HepG2 (cell line): ENCODE measurements around the gene PIP4K2B. TPM values are rescaled to one million over a fixed set of nuclear protein-coding genes. Genes with fewer than 3 reads are reported as not detected.

ENCODE experiments used
- ARNT ChIP-seq: fragments of 450-650 bp; IDR thresholded peaks from 2 replicates; pipeline ENCODE4 v1.6.1; 2017
- EHMT2 ChIP-seq: fragments of 200-600 bp; sonication (generic); IDR thresholded peaks from 2 replicates; pipeline ENCODE4 v1.7.0; 2017; ENCODE audit warnings: antibody characterized with exemption, low read depth, low read length, borderline replicate concordance
- LRRFIP1 ChIP-seq: sonication (generic); formaldehyde crosslinking; conservative IDR thresholded peaks from 2 replicates; pipeline ENCODE4 v1.4.0; 2020; ENCODE audit warnings: missing genetic modification reagents
- PRDM4 ChIP-seq: sonication (generic); formaldehyde crosslinking; IDR thresholded peaks from 2 replicates; pipeline ENCODE4 v1.9.0; 2021; ENCODE audit warnings: missing genetic modification reagents, borderline replicate concordance
- SNRNP70 ChIP-seq: fragments of 200-400 bp; formaldehyde crosslinking; IDR thresholded peaks from 2 replicates; pipeline ENCODE4 v1.6.1; 2017; ENCODE audit warnings: mild to moderate bottlenecking, low read depth, low read length, moderate library complexity
- TBL1XR1 ChIP-seq: fragments of 150-350 bp; IDR thresholded peaks from 2 replicates; pipeline ENCODE4 v1.6.1; 2014; ENCODE audit warnings: borderline replicate concordance, low read length; ENCODE audit not compliant: partially characterized antibody
- TEAD3 ChIP-seq: optimal IDR thresholded peaks from 2 replicates; pipeline ENCODE3; 2016; ENCODE audit warnings: borderline replicate concordance
- TFE3 ChIP-seq: IDR thresholded peaks from 2 replicates; pipeline ENCODE4 v1.6.1; 2016
- ZBTB21 ChIP-seq: sonication (generic); formaldehyde crosslinking; IDR thresholded peaks from 2 replicates; pipeline ENCODE4 v1.4.0; 2020; ENCODE audit warnings: missing genetic modification reagents
- ZFP41 ChIP-seq: sonication (generic); formaldehyde crosslinking; IDR thresholded peaks from 2 replicates; pipeline ENCODE4 v1.4.0; 2020; ENCODE audit warnings: mild to moderate bottlenecking, missing genetic modification reagents, borderline replicate concordance
- ZNF335 ChIP-seq: sonication (generic); formaldehyde crosslinking; IDR thresholded peaks from 2 replicates; pipeline ENCODE4 v1.4.0; 2020; ENCODE audit warnings: missing genetic modification reagents
- ZNF7 ChIP-seq: IDR thresholded peaks from 2 replicates; pipeline ENCODE4 v1.6.1; 2016; ENCODE audit warnings: missing biosample characterization, missing genetic modification reagents
- ZNF788 ChIP-seq: sonication (generic); formaldehyde crosslinking; IDR thresholded peaks from 2 replicates; pipeline ENCODE4 v1.5.0; 2020; ENCODE audit warnings: mild to moderate bottlenecking, missing genetic modification reagents, borderline replicate concordance
- ZNF792 ChIP-seq: IDR thresholded peaks from 2 replicates; pipeline ENCODE4 v1.6.1; 2016
- polyA plus RNA-seq, 8 experiments: library from polyadenylated mRNA; depleted of rRNA in 3 of 8; stranded (reverse) in 7 of 8; unstranded in 1 of 8; fragments of >200 nt; fragmentation: Illumina TruSeq in 4 of 8; extraction: Trizol in 4 of 8; gene quantifications; 2 replicates each; pipeline versions ENCODE4 v1.2.1 to v1.2.3, GENCODE V29; 2011 to 2016; ENCODE audit warnings: low read depth in 4 of 8, missing spikeins in 1 of 8, mixed read lengths in 1 of 8; ENCODE audit not compliant: insufficient read depth in 1 of 8
- total RNA-seq, 5 experiments: library from RNA; depleted of rRNA; stranded (reverse); fragments of >200 nt; fragmentation: Illumina TruSeq; extraction: Trizol; gene quantifications; 2 replicates each; pipeline ENCODE4 v1.2.3, GENCODE V29; 2016; ENCODE audit warnings: low read depth in 1 of 5
- TF ChIP-seq, protein P1 (sequence below): sonication (generic); formaldehyde crosslinking; IDR thresholded peaks from 2 replicates; pipeline ENCODE4 v1.4.0; 2020; ENCODE audit warnings: mild to moderate bottlenecking, missing genetic modification reagents
- TF ChIP-seq, protein P2 (sequence below): sonication (generic); formaldehyde crosslinking; conservative IDR thresholded peaks from 2 replicates; pipeline ENCODE4 v1.4.0; 2020; ENCODE audit warnings: mild to moderate bottlenecking, missing genetic modification reagents, moderate library complexity
- TF ChIP-seq, protein P3 (sequence below): sonication (generic); formaldehyde crosslinking; IDR thresholded peaks from 2 replicates; pipeline ENCODE4 v1.4.0; 2020; ENCODE audit warnings: missing genetic modification reagents, mild to moderate bottlenecking, borderline replicate concordance

PIP4K2B gene
- total and polyA plus RNA-seq, 2 of the 13 experiments (the other 11 are each of a cell fraction or from before 2014, with no cell fraction given) = 20.4 to 54.0 TPM

DNA sequence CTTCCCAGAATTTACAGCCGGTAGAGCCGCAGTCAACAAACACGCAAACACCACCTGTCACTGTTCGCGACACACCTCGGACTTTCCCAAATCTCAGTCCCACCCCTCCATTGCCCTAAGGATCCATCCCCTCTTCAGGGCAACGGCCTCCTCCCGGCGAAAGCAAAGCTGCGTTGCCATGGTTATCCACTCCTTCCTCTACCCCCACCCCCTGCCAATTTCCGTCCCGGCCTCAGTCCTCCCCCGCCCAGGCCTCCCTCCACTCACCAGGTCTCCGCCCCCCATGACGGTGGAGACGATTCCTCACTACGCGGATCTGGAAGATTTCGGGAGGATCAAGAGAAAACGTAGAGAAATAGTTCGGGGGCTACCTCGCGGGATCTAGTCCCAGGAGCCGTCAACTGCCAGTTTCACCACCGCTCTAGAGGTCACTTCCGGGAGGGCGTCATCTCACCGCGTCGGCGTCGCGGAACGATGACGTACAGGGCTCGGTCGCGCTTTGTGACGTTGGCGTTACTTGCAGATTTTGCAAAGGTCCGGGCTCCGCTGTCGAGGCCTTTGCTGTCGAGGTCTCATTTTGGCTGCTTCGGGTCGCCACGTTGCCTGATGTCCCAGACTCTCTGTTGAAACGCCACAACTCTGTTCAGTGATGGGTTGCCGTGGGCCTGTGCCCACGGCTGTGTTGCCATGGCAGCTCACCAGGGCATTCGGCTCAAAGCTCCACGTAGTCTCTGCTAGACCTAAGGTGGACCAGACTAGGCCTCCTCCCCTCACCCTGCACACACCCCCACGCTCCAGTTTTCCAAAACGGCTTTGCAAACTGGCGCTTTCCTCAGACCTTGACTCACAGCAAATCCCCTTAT lies 25.8 kb upstream of the PIP4K2B start, which contains the start of gene CWC25 (continued):
- TF ChIP-seq ZNF788 (CRISPR knock-in tag) = peak; percentile 94; the same call in 1 of the 2 replicates
- TF ChIP-seq ARNT = no peak
- TF ChIP-seq ZFP41 (CRISPR knock-in tag) = peak; percentile 50; the same call in 1 of the 2 replicates
- TF ChIP-seq, protein P1, sequence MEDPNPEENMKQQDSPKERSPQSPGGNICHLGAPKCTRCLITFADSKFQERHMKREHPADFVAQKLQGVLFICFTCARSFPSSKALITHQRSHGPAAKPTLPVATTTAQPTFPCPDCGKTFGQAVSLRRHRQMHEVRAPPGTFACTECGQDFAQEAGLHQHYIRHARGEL (CRISPR knock-in tag) = peak; percentile 89
- peak; percentile 68 for TF ChIP-seq TFE3 (CRISPR knock-in tag)
- TF ChIP-seq LRRFIP1 (CRISPR knock-in tag) = no peak; the same call in 1 of the 2 replicates
- peak; percentile 92 for TF ChIP-seq ZNF792
- peak; percentile 61; the same call in 1 of the 2 replicates for TF ChIP-seq ZNF335
- TF ChIP-seq, protein P2, sequence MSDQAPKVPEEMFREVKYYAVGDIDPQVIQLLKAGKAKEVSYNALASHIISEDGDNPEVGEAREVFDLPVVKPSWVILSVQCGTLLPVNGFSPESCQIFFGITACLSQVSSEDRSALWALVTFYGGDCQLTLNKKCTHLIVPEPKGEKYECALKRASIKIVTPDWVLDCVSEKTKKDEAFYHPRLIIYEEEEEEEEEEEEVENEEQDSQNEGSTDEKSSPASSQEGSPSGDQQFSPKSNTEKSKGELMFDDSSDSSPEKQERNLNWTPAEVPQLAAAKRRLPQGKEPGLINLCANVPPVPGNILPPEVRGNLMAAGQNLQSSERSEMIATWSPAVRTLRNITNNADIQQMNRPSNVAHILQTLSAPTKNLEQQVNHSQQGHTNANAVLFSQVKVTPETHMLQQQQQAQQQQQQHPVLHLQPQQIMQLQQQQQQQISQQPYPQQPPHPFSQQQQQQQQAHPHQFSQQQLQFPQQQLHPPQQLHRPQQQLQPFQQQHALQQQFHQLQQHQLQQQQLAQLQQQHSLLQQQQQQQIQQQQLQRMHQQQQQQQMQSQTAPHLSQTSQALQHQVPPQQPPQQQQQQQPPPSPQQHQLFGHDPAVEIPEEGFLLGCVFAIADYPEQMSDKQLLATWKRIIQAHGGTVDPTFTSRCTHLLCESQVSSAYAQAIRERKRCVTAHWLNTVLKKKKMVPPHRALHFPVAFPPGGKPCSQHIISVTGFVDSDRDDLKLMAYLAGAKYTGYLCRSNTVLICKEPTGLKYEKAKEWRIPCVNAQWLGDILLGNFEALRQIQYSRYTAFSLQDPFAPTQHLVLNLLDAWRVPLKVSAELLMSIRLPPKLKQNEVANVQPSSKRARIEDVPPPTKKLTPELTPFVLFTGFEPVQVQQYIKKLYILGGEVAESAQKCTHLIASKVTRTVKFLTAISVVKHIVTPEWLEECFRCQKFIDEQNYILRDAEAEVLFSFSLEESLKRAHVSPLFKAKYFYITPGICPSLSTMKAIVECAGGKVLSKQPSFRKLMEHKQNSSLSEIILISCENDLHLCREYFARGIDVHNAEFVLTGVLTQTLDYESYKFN (CRISPR knock-in tag) = peak; percentile 69; the same call in 1 of the 2 replicates
- TF ChIP-seq PRDM4 (CRISPR knock-in tag) = no peak
- TF ChIP-seq ZBTB21 (CRISPR knock-in tag) = peak; percentile 99
- TF ChIP-seq EHMT2 = no peak
- peak; percentile 69 for TF ChIP-seq TBL1XR1
- no peak for TF ChIP-seq SNRNP70
- TF ChIP-seq ZNF7 (CRISPR knock-in tag) = no peak
- TF ChIP-seq, protein P3, sequence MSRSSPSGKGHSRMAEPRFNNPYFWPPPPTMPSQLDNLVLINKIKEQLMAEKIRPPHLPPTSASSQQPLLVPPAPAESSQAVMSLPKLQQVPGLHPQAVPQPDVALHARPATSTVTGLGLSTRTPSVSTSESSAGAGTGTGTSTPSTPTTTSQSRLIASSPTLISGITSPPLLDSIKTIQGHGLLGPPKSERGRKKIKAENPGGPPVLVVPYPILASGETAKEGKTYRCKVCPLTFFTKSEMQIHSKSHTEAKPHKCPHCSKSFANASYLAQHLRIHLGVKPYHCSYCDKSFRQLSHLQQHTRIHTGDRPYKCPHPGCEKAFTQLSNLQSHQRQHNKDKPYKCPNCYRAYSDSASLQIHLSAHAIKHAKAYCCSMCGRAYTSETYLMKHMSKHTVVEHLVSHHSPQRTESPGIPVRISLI (CRISPR knock-in tag) = peak; percentile 79
- TF ChIP-seq TEAD3 (CRISPR knock-in tag) = peak; percentile 73
